ENCODE results near the gene CASZ1. TPM values are rescaled to one million over a fixed set of nuclear protein-coding genes. Genes with fewer than 3 reads are reported as not detected.

Gene CASZ1
- total and polyA plus RNA-seq, 2 donors (not counting 3 experiments of a cell fraction or from before 2014, with no cell fraction given), result 1.5 to 5.2 TPM

GRCh38 chr1:10771789-10772188 lies 24.7 kb downstream of the CASZ1 start:
- Histone ChIP-seq H3K4me1 (ENCODE audit: control insufficient read depth, extremely low read depth, insufficient read depth, low read length) (no peaks in the 10 kb centered on the region), H3K36me3 (ENCODE audit: control insufficient read depth in 2 of 2, extremely low read depth in 1 of 2, insufficient read depth in 2 of 2, low read length in 2 of 2) (no peaks in the 10 kb centered on the region), H3K27me3 (ENCODE audit: control insufficient read depth in 2 of 2, insufficient read depth in 2 of 2, low read length in 2 of 2) (no peaks in the 10 kb centered on the region), H3K4me3 (replicated peaks in 1 of 3; ENCODE audit: insufficient read depth in 1 of 3, low read depth in 1 of 3, low read length in 3 of 3) (no peak overlapping the region), H3K27ac (ENCODE audit: insufficient read depth, low read depth, low read length) (no peak overlapping the region), H4K20me1 (replicated peaks; ENCODE audit: control insufficient read depth, extremely low read depth, insufficient read depth, low read length) (no peaks in the 10 kb centered on the region), H3K9me1 (replicated peaks; ENCODE audit: control insufficient read depth, extremely low read depth, insufficient read depth, low read length) (no peaks in the 10 kb centered on the region), H2AFZ (ENCODE audit: low read depth, low read length) (no peak overlapping the region), H3K9ac (replicated peaks; ENCODE audit: extremely low read depth, insufficient read depth, low read length) (no peak overlapping the region), H3K4me2 (ENCODE audit: insufficient read depth, low read length) (no peak overlapping the region), H3K79me2 (ENCODE audit: control insufficient read depth, insufficient read depth, low read length) (no peaks in the 10 kb centered on the region), H3K9me3 (replicated peaks; ENCODE audit: control insufficient read depth, insufficient read depth, low read length) (no peaks in the 10 kb centered on the region)
- dilution Hi-C loops (cut with MboI; ENCODE audit: extremely low pct_ligation_motif_present, low sequenced_read_pairs), result no loop called here
- ChIA-PET CTCF (no interaction called here), POLR2A (no interaction called here)
- TF ChIP-seq GATA2 (IDR thresholded peaks at IDR 0.05; ENCODE audit: insufficient read depth, insufficient read length, low read depth, low read length), result no peak
- TF ChIP-seq MYC (IDR thresholded peaks at IDR 0.05; ENCODE audit: low read depth, low read length), result no peak
- no peak for TF ChIP-seq POLR2AphosphoS5 (IDR thresholded peaks at IDR 0.05; ENCODE audit: insufficient read depth, low read depth, low read length)
- no peak for TF ChIP-seq JUN (IDR thresholded peaks at IDR 0.05; ENCODE audit: borderline replicate concordance, insufficient read depth, insufficient read length, low read depth)
- no peak for TF ChIP-seq FOS (IDR thresholded peaks at IDR 0.05; ENCODE audit: borderline replicate concordance, insufficient read depth, low read length)
- DNase-seq (ENCODE audit: low read depth, low spot score) (no peak), FAIRE-seq (no peak)
- no TSS peak for BruUV-seq (replicated peaks)
- intact Hi-C loops (cut with micrococcal nuclease), result no loop called here

GRCh38 chr1:10768552-10768951 lies 27.9 kb downstream of the CASZ1 start:
- no peaks in the 10 kb centered on the region for H3K9me3 ChIP-seq (replicated peaks; ENCODE audit: control insufficient read depth, insufficient read depth, low read length)
- TF ChIP-seq CTCF (IDR thresholded peaks at IDR 0.05; ENCODE audit: extremely low read depth in 1 of 2, insufficient read depth in 1 of 2, low read depth in 1 of 2, low read length in 2 of 2) (no peak), FOS (IDR thresholded peaks at IDR 0.05; ENCODE audit: borderline replicate concordance, insufficient read depth, low read length) (no peak), MYC (IDR thresholded peaks at IDR 0.05; ENCODE audit: low read depth, low read length) (no peak), GATA2 (IDR thresholded peaks at IDR 0.05; ENCODE audit: insufficient read depth, insufficient read length, low read depth, low read length) (no peak), POLR2A (IDR thresholded peaks at IDR 0.05; ENCODE audit: low read depth, low read length) (no peak), JUN (IDR thresholded peaks at IDR 0.05; ENCODE audit: borderline replicate concordance, insufficient read depth, insufficient read length, low read depth) (no peak)
- no peaks in the 10 kb centered on the region for H3K9me1 ChIP-seq (replicated peaks; ENCODE audit: control insufficient read depth, extremely low read depth, insufficient read depth, low read length)
- no peak overlapping the region for H2AFZ ChIP-seq (ENCODE audit: low read depth, low read length)
- FAIRE-seq (no peak), DNase-seq (ENCODE audit: low read depth, low spot score) (no peak)
- no peak overlapping the region for H3K4me2 ChIP-seq (ENCODE audit: insufficient read depth, low read length)
- H3K27ac ChIP-seq (ENCODE audit: insufficient read depth, low read depth, low read length), result no peak overlapping the region
- no peaks in the 10 kb centered on the region for H3K79me2 ChIP-seq (ENCODE audit: control insufficient read depth, insufficient read depth, low read length)
- no peaks in the 10 kb centered on the region for H3K36me3 ChIP-seq (ENCODE audit: control insufficient read depth in 2 of 2, extremely low read depth in 1 of 2, insufficient read depth in 2 of 2, low read length in 2 of 2)
- no peaks in the 10 kb centered on the region for H4K20me1 ChIP-seq (replicated peaks; ENCODE audit: control insufficient read depth, extremely low read depth, insufficient read depth, low read length)
- ChIA-PET POLR2A (no interaction called here), CTCF (no interaction called here)
- H3K4me1 ChIP-seq (ENCODE audit: control insufficient read depth, extremely low read depth, insufficient read depth, low read length), result no peaks in the 10 kb centered on the region
- no TSS peak for BruUV-seq (replicated peaks)
- dilution Hi-C loops (cut with MboI; ENCODE audit: extremely low pct_ligation_motif_present, low sequenced_read_pairs) (no loop called here), intact Hi-C loops (cut with micrococcal nuclease) (no loop called here)
- no peak overlapping the region for H3K9ac ChIP-seq (replicated peaks; ENCODE audit: extremely low read depth, insufficient read depth, low read length)
- H3K4me3 ChIP-seq (replicated peaks in 1 of 3; ENCODE audit: insufficient read depth in 1 of 3, low read depth in 1 of 3, low read length in 3 of 3), result no peak overlapping the region
- no peaks in the 10 kb centered on the region for H3K27me3 ChIP-seq (ENCODE audit: control insufficient read depth in 2 of 2, insufficient read depth in 2 of 2, low read length in 2 of 2)
